NCI-H2029 treated with DMSO at 0.1 percent for 48 hours (cell line): ENCODE data around the gene SMIM33.
A peak's percentile ranks its signal among the peaks of the same experiment; 100 is the strongest.
"Not testable (repeated sequence)": the region's sequence is repeated elsewhere in the genome, so short reads cannot be mapped to it uniquely, and the experiment has no call there.

Experiments
- DNase-seq: peaks from one replicate; lab custom pipeline; 2025; lab: John Stamatoyannopoulos, UW

SMIM33 gene

GRCh38 chr5:139457241-139457640 is 13.6 kb upstream of the SMIM33 start:
- DNase-seq = no peak

- DNase-seq = no peak
Observed at GRCh38 chr5:139457653-139458306, 13.0 kb upstream of the SMIM33 start.

- no peak for DNase-seq
Observed at GRCh38 chr5:139458580-139459407, 12.0 kb upstream of the SMIM33 start.

- DNase-seq = no peak
Observed at GRCh38 chr5:139459451-139459934, 11.3 kb upstream of the SMIM33 start.

- DNase-seq = no peak
Observed at GRCh38 chr5:139460455-139460854, 10.3 kb upstream of the SMIM33 start.

GRCh38 chr5:139461176-139461575 is 9.6 kb upstream of the SMIM33 start:
- DNase-seq = no peak

GRCh38 chr5:139461698-139462097 is 9.1 kb upstream of the SMIM33 start:
- DNase-seq = no peak

- no peak for DNase-seq
Observed at GRCh38 chr5:139462586-139463276, 8.1 kb upstream of the SMIM33 start, which contains the start of gene ECSCR. Gene ECSCR (minus strand): TSS chr5:139462743. CDS start chr5:139462670, 73 bp downstream.

GRCh38 chr5:139468421-139468931 is 2.3 kb upstream of the SMIM33 start:
- DNase-seq = no peak

GRCh38 chr5:139472386-139473030 is 1.7 kb downstream of the SMIM33 start:
- no peak for DNase-seq

GRCh38 chr5:139473105-139473504 is 2.3 kb downstream of the SMIM33 start:
- no peak for DNase-seq

- no peak for DNase-seq
Observed at GRCh38 chr5:139473565-139473964, 2.8 kb downstream of the SMIM33 start.

GRCh38 chr5:139474890-139475791 is 4.3 kb downstream of the SMIM33 start:
- DNase-seq = peak; percentile 54

GRCh38 chr5:139475865-139476617 is 5.2 kb downstream of the SMIM33 start:
- DNase-seq = no peak

- DNase-seq = not testable (repeated sequence)
Observed at GRCh38 chr5:139478657-139479423, 8.0 kb downstream of the SMIM33 start.

- not testable (repeated sequence) for DNase-seq
Observed at GRCh38 chr5:139479729-139480128, 8.9 kb downstream of the SMIM33 start.

- no peak for DNase-seq
Observed at GRCh38 chr5:139481122-139481533, 10.3 kb downstream of the SMIM33 start.

- DNase-seq = no peak
Observed at GRCh38 chr5:139481580-139482049, 10.8 kb downstream of the SMIM33 start.
